Neural cell (in vitro differentiated cells): ENCODE results near the gene TSPAN19.

Source experiments
- CTCF ChIP-seq: fragments of 450-650 bp; IDR thresholded peaks from 2 replicates; pipeline ENCODE4 v1.5.1; 2014; ENCODE audit warnings: antibody characterized with exemption, mild to moderate bottlenecking, moderate library complexity; ENCODE audit not compliant: poor library complexity, severe bottlenecking
- EP300 ChIP-seq: fragments of 450-650 bp; conservative IDR thresholded peaks from 2 replicates; pipeline ENCODE4 v1.6.1; 2014; ENCODE audit warnings: antibody characterized with exemption, mild to moderate bottlenecking, moderate library complexity; ENCODE audit not compliant: poor library complexity, severe bottlenecking
- EZH2 ChIP-seq: fragments of 200-600, 300-800 bp; shearing (Covaris generic), sonication (generic); IDR thresholded peaks from 2 replicates; pipeline ENCODE4 v1.6.1; 2014; ENCODE audit warnings: antibody characterized with exemption, low read length, borderline replicate concordance, mild to moderate bottlenecking; ENCODE audit not compliant: insufficient read depth, poor library complexity, severe bottlenecking
- MXI1 ChIP-seq: fragments of 450-650 bp; conservative IDR thresholded peaks from 2 replicates; pipeline ENCODE4 v1.6.1; 2014; ENCODE audit warnings: antibody characterized with exemption, mild to moderate bottlenecking; ENCODE audit not compliant: poor library complexity, severe bottlenecking
- POLR2AphosphoS5 ChIP-seq: IDR thresholded peaks from 2 replicates; pipeline ENCODE4 v1.6.1; 2012
- RAD21 ChIP-seq: fragments of 450-650 bp; conservative IDR thresholded peaks from 2 replicates; pipeline ENCODE4 v1.6.1; 2014; ENCODE audit warnings: antibody characterized with exemption, mild to moderate bottlenecking, moderate library complexity
- REST ChIP-seq: IDR thresholded peaks from 2 replicates; pipeline ENCODE4 v1.6.1; 2012; ENCODE audit warnings: borderline replicate concordance
- SMC3 ChIP-seq: fragments of 450-650 bp; conservative IDR thresholded peaks from 2 replicates; pipeline ENCODE4 v1.6.1; 2014; ENCODE audit warnings: antibody characterized with exemption, mild to moderate bottlenecking, moderate library complexity; ENCODE audit not compliant: poor library complexity
- TAF1 ChIP-seq: IDR thresholded peaks from 2 replicates; pipeline ENCODE4 v1.6.1; 2012; ENCODE audit warnings: low read depth

DNA sequence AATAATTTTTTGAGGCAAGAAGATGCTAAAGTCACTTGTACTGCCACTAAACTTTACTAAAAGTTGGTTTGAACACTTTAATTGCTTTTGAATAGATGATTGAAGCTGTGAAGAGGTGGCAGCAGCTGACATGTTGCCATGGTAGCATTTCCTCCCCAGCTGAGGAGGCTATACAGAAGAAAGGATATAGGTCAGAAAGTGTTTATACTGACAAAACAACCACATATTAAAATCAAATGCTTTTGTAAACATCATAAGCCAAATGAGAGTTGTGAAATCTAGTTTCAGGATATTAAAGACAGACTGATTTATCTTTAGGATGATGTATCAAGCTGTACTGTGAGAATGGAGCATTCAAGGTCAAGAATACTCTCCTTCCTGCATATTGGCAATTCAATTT, 41.7 kb downstream of the TSPAN19 start:
- TF ChIP-seq SMC3: no peak
- no peak for TF ChIP-seq POLR2AphosphoS5
- no peak for TF ChIP-seq CTCF
- TF ChIP-seq TAF1: no peak
- TF ChIP-seq REST: no peak
- TF ChIP-seq EZH2: no peak
- no peak for TF ChIP-seq EP300
- TF ChIP-seq RAD21: no peak
- no peak for TF ChIP-seq MXI1
